H1 (cell line): ENCODE measurements around the gene KCNAB2. TPM values are rescaled to one million over a fixed set of nuclear protein-coding genes. Genes with fewer than 3 reads are reported as not detected.

ENCODE experiments used
- CTCF ChIA-PET: fragments of 300-600 bp; sonication (Branson Sonifier 250); formaldehyde crosslinking; loops from one replicate; lab custom pipeline; 2021; ENCODE audit not compliant: partially characterized antibody; lab: Charles Lee
- POLR2A ChIA-PET: fragments of 300-600 bp; sonication (Branson Sonifier 250); formaldehyde crosslinking; loops from one replicate; lab custom pipeline; 2021; ENCODE audit warnings: inconsistent platforms; ENCODE audit not compliant: partially characterized antibody; lab: Charles Lee
- DNase-seq, 2 experiments: peaks; one replicate each; pipeline versions ENCODE4 v3.0.0 to v3.0.0-alpha.2; 2010 to 2022; ENCODE audit warnings: low spot score in 2 of 2, low read depth in 1 of 2, mixed read lengths in 1 of 2
- FAIRE-seq: peaks from 2 replicates; lab custom pipeline; 2011; peaks lifted over from hg19 to GRCh38; lab: Jason Lieb, UNC
- H2AFZ ChIP-seq: 2 replicates; pipeline ENCODE4 v1.8.1; 2012; ENCODE audit warnings: low read length, inconsistent platforms
- H2AK5ac ChIP-seq: 2 replicates; pipeline ENCODE4 v1.6.1; 2013; ENCODE audit warnings: low read depth, low read length
- H2BK120ac ChIP-seq: replicated peaks from 2 replicates; pipeline ENCODE3; 2013; ENCODE audit warnings: low read depth, low read length, inconsistent platforms
- H2BK12ac ChIP-seq: 2 replicates; pipeline ENCODE4 v1.6.1; 2013; ENCODE audit warnings: low read depth, low read length
- H2BK15ac ChIP-seq: 2 replicates; pipeline ENCODE4 v1.6.1; 2013; ENCODE audit warnings: low read length
- H2BK20ac ChIP-seq: 2 replicates; pipeline ENCODE4 v1.6.1; 2013; ENCODE audit warnings: low read length
- H2BK5ac ChIP-seq: 2 replicates; pipeline ENCODE4 v1.6.1; 2013; ENCODE audit warnings: low read depth, low read length
- H3K14ac ChIP-seq: 2 replicates; pipeline ENCODE4 v1.6.1; 2013; ENCODE audit warnings: inconsistent platforms; ENCODE audit not compliant: insufficient read length
- H3K18ac ChIP-seq: 2 replicates; pipeline ENCODE4 v1.6.1; 2013; ENCODE audit warnings: low read length; ENCODE audit errors: extremely low read depth
- H3K23ac ChIP-seq: 2 replicates; pipeline ENCODE4 v1.6.1; 2013; ENCODE audit warnings: inconsistent platforms; ENCODE audit not compliant: insufficient read length
- H3K23me2 ChIP-seq: 2 replicates; pipeline ENCODE4 v1.6.1; 2013; ENCODE audit warnings: low read depth, low read length
- H3K27ac ChIP-seq: 2 replicates; pipeline ENCODE4 v1.6.1; 2011; ENCODE audit warnings: low read depth, low read length, inconsistent platforms
- H3K27me3 ChIP-seq, 4 experiments: replicated peaks in 1 of 4; 1 replicate in 1 of 4; 2 replicates in 3 of 4; pipeline versions ENCODE4 v1.6.1 to v1.8.1; 2011 to 2013; ENCODE audit warnings: low read length in 3 of 4, mild to moderate bottlenecking in 3 of 4, inconsistent platforms in 2 of 4, mixed read lengths in 2 of 4, moderate library complexity in 1 of 4; ENCODE audit not compliant: control insufficient read depth in 3 of 4, insufficient read depth in 3 of 4; ENCODE audit errors: extremely low read depth in 1 of 4
- H3K36me3 ChIP-seq, 4 experiments: 2 replicates each; pipeline versions ENCODE4 v1.6.1 to v1.8.1; 2011 to 2013; ENCODE audit warnings: mild to moderate bottlenecking in 4 of 4, low read length in 3 of 4, moderate library complexity in 2 of 4, control low read depth in 1 of 4, inconsistent platforms in 1 of 4; ENCODE audit not compliant: insufficient read depth in 4 of 4, control insufficient read depth in 2 of 4
- H3K4ac ChIP-seq: replicated peaks from 2 replicates; pipeline ENCODE3; 2013; ENCODE audit warnings: low read length, low read depth, mixed read lengths, inconsistent platforms; ENCODE audit not compliant: insufficient read length
- H3K4me1 ChIP-seq, 4 experiments: replicated peaks in 1 of 4; 1 replicate in 1 of 4; 2 replicates in 3 of 4; pipeline versions ENCODE4 v1.6.1 to v1.8.1; 2011 to 2013; ENCODE audit warnings: low read length in 3 of 4, inconsistent platforms in 2 of 4, mixed read lengths in 1 of 4; ENCODE audit not compliant: insufficient read depth in 4 of 4, control insufficient read depth in 3 of 4
- H3K4me2 ChIP-seq, 2 experiments: 2 replicates each; pipeline versions ENCODE4 v1.6.1 to v1.8.1; 2011 to 2013; ENCODE audit warnings: low read depth in 2 of 2, low read length in 2 of 2, control low read depth in 1 of 2, inconsistent platforms in 1 of 2, mild to moderate bottlenecking in 1 of 2; ENCODE audit not compliant: insufficient read depth in 1 of 2
- H3K4me3 ChIP-seq, 4 experiments: fragments of 200-600, 300-600 bp in 1 of 4; sonication (generic), shearing (Covaris generic), sonication (Bioruptor Twin) in 1 of 4; 2 replicates each; pipeline versions ENCODE4 v1.5.1 to v1.8.1; 2011 to 2016; ENCODE audit warnings: low read length in 4 of 4, low read depth in 3 of 4, control low read depth in 2 of 4, inconsistent platforms in 2 of 4, mild to moderate bottlenecking in 2 of 4, mixed read lengths in 1 of 4, moderate library complexity in 1 of 4; ENCODE audit not compliant: insufficient read depth in 2 of 4; ENCODE audit errors: extremely low read depth in 1 of 4
- H3K56ac ChIP-seq: replicated peaks from 2 replicates; pipeline ENCODE3; 2013; ENCODE audit warnings: low read depth, mild to moderate bottlenecking, mixed read lengths, low read length, inconsistent platforms; ENCODE audit not compliant: insufficient read length
- H3K79me1 ChIP-seq: 2 replicates; pipeline ENCODE4 v1.6.1; 2013; ENCODE audit warnings: low read depth, low read length, control low read depth
- H3K79me2 ChIP-seq, 2 experiments: 2 replicates each; pipeline versions ENCODE4 v1.6.1 to v1.8.1; 2012 to 2013; ENCODE audit warnings: low read length in 2 of 2, mild to moderate bottlenecking in 2 of 2, inconsistent platforms in 1 of 2; ENCODE audit not compliant: insufficient read depth in 2 of 2, control insufficient read depth in 1 of 2
- H3K9ac ChIP-seq, 4 experiments: replicated peaks in 1 of 4; 1 replicate in 1 of 4; 2 replicates in 3 of 4; pipeline versions ENCODE4 v1.6.1 to v1.8.1; 2011 to 2013; ENCODE audit warnings: low read depth in 3 of 4, low read length in 3 of 4, control low read depth in 2 of 4, mild to moderate bottlenecking in 2 of 4, moderate library complexity in 2 of 4, inconsistent platforms in 1 of 4; ENCODE audit errors: extremely low read depth in 1 of 4
- H3K9me3 ChIP-seq, 2 experiments: 2 replicates each; pipeline versions ENCODE4 v1.6.1 to v1.8.1; 2012 to 2013; ENCODE audit warnings: mild to moderate bottlenecking in 2 of 2, moderate library complexity in 2 of 2, control low read depth in 1 of 2, inconsistent platforms in 1 of 2, low read depth in 1 of 2, low read length in 1 of 2, mixed read lengths in 1 of 2; ENCODE audit not compliant: insufficient read depth in 2 of 2
- H4K20me1 ChIP-seq, 2 experiments: replicated peaks in 1 of 2; 2 replicates each; pipeline versions ENCODE3 to v1.8.1; 2011 to 2013; ENCODE audit warnings: inconsistent platforms in 2 of 2, low read length in 2 of 2, mild to moderate bottlenecking in 1 of 2; ENCODE audit not compliant: insufficient read depth in 2 of 2, control insufficient read depth in 1 of 2
- H4K5ac ChIP-seq: 2 replicates; pipeline ENCODE4 v1.6.1; 2013; ENCODE audit warnings: low read length, low read depth, mixed read lengths, inconsistent platforms; ENCODE audit not compliant: insufficient read length
- H4K8ac ChIP-seq: 2 replicates; pipeline ENCODE4 v1.8.0; 2013; ENCODE audit warnings: mild to moderate bottlenecking, moderate library complexity, low read length, inconsistent platforms; ENCODE audit not compliant: insufficient read depth; ENCODE audit errors: extremely low read depth
- H4K91ac ChIP-seq: replicated peaks from 2 replicates; pipeline ENCODE3; 2013; ENCODE audit warnings: low read length, mixed read lengths, inconsistent platforms; ENCODE audit not compliant: insufficient read length
- ATF3 ChIP-seq: IDR thresholded peaks from 2 replicates; pipeline ENCODE4 v1.6.1; 2011; ENCODE audit warnings: low read depth, mild to moderate bottlenecking, low read length; ENCODE audit not compliant: insufficient read depth
- BACH1 ChIP-seq: IDR thresholded peaks from 2 replicates; pipeline ENCODE4 v1.6.1; 2012; ENCODE audit warnings: low read length, improper control_type of control experiment
- BRCA1 ChIP-seq: IDR thresholded peaks from 2 replicates; pipeline ENCODE4 v1.6.1; 2012; ENCODE audit warnings: low read depth, low read length, improper control_type of control experiment
- CHD1 ChIP-seq: IDR thresholded peaks from 2 replicates; pipeline ENCODE4 v1.6.1; 2012; ENCODE audit warnings: low read depth, low read length, improper control_type of control experiment
- EP300 ChIP-seq, 2 experiments: IDR thresholded peaks; 1 replicate in 1 of 2; 2 replicates in 1 of 2; pipeline ENCODE4 v1.6.1; 2011 to 2012; ENCODE audit warnings: low read depth in 2 of 2, low read length in 2 of 2, mild to moderate bottlenecking in 2 of 2, borderline replicate concordance in 1 of 2, inconsistent platforms in 1 of 2, moderate library complexity in 1 of 2
- JUND ChIP-seq: IDR thresholded peaks from 2 replicates; pipeline ENCODE4 v1.6.1; 2011; ENCODE audit warnings: mild to moderate bottlenecking, improper control_type of control experiment, low read length
- KDM5A ChIP-seq: fragments of 200-600 bp; IDR thresholded peaks from 2 replicates; pipeline ENCODE4 v1.7.1; 2012; ENCODE audit warnings: mild to moderate bottlenecking, low read length, inconsistent platforms, mixed read lengths
- RAD21 ChIP-seq, 2 experiments: IDR thresholded peaks in 1 of 2; conservative IDR thresholded peaks in 1 of 2; 2 replicates each; pipeline ENCODE4 v1.6.1; 2011; ENCODE audit warnings: low read depth in 2 of 2, low read length in 2 of 2, improper control_type of control experiment in 1 of 2, inconsistent platforms in 1 of 2, mild to moderate bottlenecking in 1 of 2, moderate library complexity in 1 of 2
- RFX5 ChIP-seq: IDR thresholded peaks from 2 replicates; pipeline ENCODE4 v1.6.1; 2011; ENCODE audit warnings: low read depth, low read length, improper control_type of control experiment, borderline replicate concordance
- SIN3A ChIP-seq, 2 experiments: IDR thresholded peaks in 1 of 2; conservative IDR thresholded peaks in 1 of 2; 2 replicates each; pipeline ENCODE4 v1.6.1; 2011 to 2012; ENCODE audit warnings: low read length in 2 of 2, improper control_type of control experiment in 1 of 2, low read depth in 1 of 2, mild to moderate bottlenecking in 1 of 2
- SIX5 ChIP-seq: IDR thresholded peaks from 2 replicates; pipeline ENCODE4 v1.6.1; 2011; ENCODE audit warnings: mild to moderate bottlenecking, low read depth, low read length
- SP1 ChIP-seq: IDR thresholded peaks from 2 replicates; pipeline ENCODE4 v1.6.1; 2011; ENCODE audit warnings: low read depth, low read length
- SP2 ChIP-seq: IDR thresholded peaks from 2 replicates; pipeline ENCODE4 v1.6.1; 2012; ENCODE audit warnings: mild to moderate bottlenecking, low read length, inconsistent platforms
- TCF12 ChIP-seq: IDR thresholded peaks from 2 replicates; pipeline ENCODE4 v1.6.1; 2011; ENCODE audit warnings: low read depth, mild to moderate bottlenecking, low read length
- WGBS, 2 experiments: shearing (Covaris generic) in 1 of 2; methylation state at CpG; one replicate each; pipeline versions ENCODE4 v1.1.6 to v1.1.7; 2013 to 2015; ENCODE audit warnings: low lambda C conversion rate in 2 of 2, mixed read lengths in 2 of 2, inconsistent platforms in 1 of 2, low coverage in 1 of 2, missing lambda C conversion rate in 1 of 2; ENCODE audit not compliant: insufficient replicate concordance in 2 of 2, insufficient coverage in 1 of 2, insufficient read length in 1 of 2; ENCODE audit errors: extremely low coverage in 1 of 2, missing lambda C conversion rate in 1 of 2; 5-methylcytosine and 5-hydroxymethylcytosine counted together
- polyA plus RNA-seq, 7 experiments: library from polyadenylated mRNA; depleted of rRNA in 3 of 7; stranded (reverse) in 5 of 7; unstranded in 2 of 7; fragments of >200 nt in 5 of 7; fragments of 200-250 nt in 2 of 7; gene quantifications; 1 replicate in 5 of 7; 2 replicates in 1 of 7; 4 replicates in 1 of 7; pipeline versions ENCODE4 v1.2.1 to v1.2.3, GENCODE V29; 2011 to 2013; ENCODE audit warnings: missing spikeins in 2 of 7, mixed read lengths in 2 of 7
- total RNA-seq: library from RNA; stranded (reverse); fragmentation: NEBNext Ultra II Directional; extraction: Animal tissue kit (Norgen Biotek cat#: 25700); gene quantifications from 2 replicates; pipeline ENCODE4 v1.2.1, GENCODE V29; 2021

The KCNAB2 gene
- total and polyA plus RNA-seq, 2 of the 8 experiments (the other 6 are each of a cell fraction or from before 2014, with no cell fraction given): 4.5 to 7.0 TPM

GRCh38 chr1:6068932-6069331 lies 23.2 kb downstream of the KCNAB2 start:
- Histone ChIP-seq H3K18ac (no peak overlapping the region), H3K9me3 (no peaks in the 10 kb centered on the region), H4K5ac (no peak overlapping the region), H2BK20ac (no peak overlapping the region), H3K4me2 (no peak overlapping the region), H3K4me3 (no peak overlapping the region), H3K79me1 (no peaks in the 10 kb centered on the region), H3K23me2 (no peaks in the 10 kb centered on the region), H2AK5ac (no peak overlapping the region), H3K79me2 (no peaks in the 10 kb centered on the region), H3K56ac (no peak overlapping the region)
- WGBS, 2 experiments: 87% methylated on average over 9 of the region's 9 CpGs; no CpG with 5 or more reads in 1 of the 2 experiments
- CTCF ChIA-PET: interaction anchor here (0.7 to 2.7 kb wide), 4 partner anchors 8 to 412 kb away, joined by 3 to 10 read pairs (median 4); no protein-coding TSS in a partner anchor
- TF ChIP-seq EP300 (IDR thresholded peaks at IDR 0.05; ENCODE audit: borderline replicate concordance in 1 of 2, low read depth in 2 of 2, low read length in 2 of 2): no peak
- no peak for TF ChIP-seq RFX5
- TF ChIP-seq ATF3: no peak
- TF ChIP-seq RAD21 (IDR thresholded peaks at IDR 0.05 in 1 of 2, conservative IDR thresholded peaks at IDR 0.05 in 1 of 2; ENCODE audit: low read depth in 2 of 2, low read length in 2 of 2): no peak
- no peak for TF ChIP-seq SP1
- no peak for TF ChIP-seq BRCA1
- TF ChIP-seq SIX5: no peak
- TF ChIP-seq BACH1: no peak
- no peak for TF ChIP-seq CHD1
- TF ChIP-seq TCF12: no peak
- no peak for TF ChIP-seq SIN3A (conservative IDR thresholded peaks at IDR 0.05 in 1 of 2, IDR thresholded peaks at IDR 0.05 in 1 of 2; ENCODE audit: low read depth in 1 of 2, low read length in 2 of 2)
- no peak for TF ChIP-seq SP2
- no peak for TF ChIP-seq JUND
- TF ChIP-seq KDM5A: no peak
- TF ChIP-seq, all 59 proteins: peak for 0
- POLR2A ChIA-PET: no interaction called here
- Histone ChIP-seq H2BK12ac (no peak overlapping the region), H3K36me3 (no peaks in the 10 kb centered on the region), H3K4ac (no peak overlapping the region), H3K4me1 (no peaks in the 10 kb centered on the region), H4K20me1 (no peaks in the 10 kb centered on the region), H3K23ac (no peak overlapping the region), H4K91ac (no peak overlapping the region), H2BK5ac (no peak overlapping the region), H2BK120ac (no peak overlapping the region), H4K8ac (no peak overlapping the region), H2AFZ (no peak overlapping the region), H3K27me3 (no peaks in the 10 kb centered on the region; a peak in 1 of 7 replicates), H3K14ac (no peak overlapping the region), H3K9ac (no peak overlapping the region), H3K27ac (no peak overlapping the region), H2BK15ac (no peak overlapping the region)
- DNase-seq (no peak), FAIRE-seq (no peak)
